MM.1S (cell line): ENCODE measurements around the gene CCDC195.

Source experiments
- DNase-seq: peaks from one replicate; pipeline ENCODE4 v3.0.0-alpha.2; 2015
- H2AFZ ChIP-seq: fragments of 300-600 bp; sonication (generic); 2 replicates; pipeline ENCODE4 v1.6.0; 2016; ENCODE audit warnings: antibody characterized with exemption, low read length
- H3F3A ChIP-seq: fragments of 300-600 bp; sonication (generic); 2 replicates; pipeline ENCODE4 v1.6.1; 2016; ENCODE audit warnings: mild to moderate bottlenecking, antibody characterized with exemption, low read length, moderate library complexity, mixed read lengths; ENCODE audit not compliant: insufficient read depth
- H3K27ac ChIP-seq: fragments of 300-600 bp; sonication (generic); 2 replicates; pipeline ENCODE4 v1.5.1; 2016; ENCODE audit warnings: mild to moderate bottlenecking, low read length
- H3K27me3 ChIP-seq: fragments of 300-600 bp; sonication (generic); replicated peaks from 2 replicates; pipeline ENCODE4 v1.6.0; 2016; ENCODE audit warnings: low read length; ENCODE audit not compliant: insufficient read depth
- H3K36me3 ChIP-seq: fragments of 300-600 bp; sonication (generic); replicated peaks from 2 replicates; pipeline ENCODE4 v1.6.1; 2016; ENCODE audit warnings: mild to moderate bottlenecking, low read length, mixed read lengths; ENCODE audit not compliant: insufficient read depth
- H3K4me1 ChIP-seq: fragments of 300-600 bp; sonication (generic); 2 replicates; pipeline ENCODE4 v1.6.1; 2016; ENCODE audit warnings: low read length, mixed read lengths
- H3K4me2 ChIP-seq: fragments of 300-600 bp; sonication (generic); 2 replicates; pipeline ENCODE4 v1.6.0; 2016; ENCODE audit warnings: low read depth, low read length
- H3K4me3 ChIP-seq: fragments of 300-600 bp; sonication (generic); 2 replicates; pipeline ENCODE4 v1.5.1; 2016; ENCODE audit warnings: low read length, mixed read lengths
- H3K79me2 ChIP-seq: fragments of 300-600 bp; sonication (generic); 2 replicates; pipeline ENCODE4 v1.6.1; 2016; ENCODE audit warnings: mixed run types, low read length, mixed read lengths
- H3K9ac ChIP-seq: fragments of 300-600 bp; sonication (generic); 2 replicates; pipeline ENCODE4 v1.6.1; 2016; ENCODE audit warnings: low read length, mixed read lengths
- H3K9me2 ChIP-seq: fragments of 300-600 bp; sonication (generic); replicated peaks from 2 replicates; pipeline ENCODE4 v1.6.1; 2016; ENCODE audit warnings: mild to moderate bottlenecking, low read length, mixed read lengths; ENCODE audit not compliant: insufficient read depth
- H3K9me3 ChIP-seq: fragments of 300-600 bp; sonication (generic); replicated peaks from 2 replicates; pipeline ENCODE4 v1.6.1; 2016; ENCODE audit warnings: mild to moderate bottlenecking, low read length, mixed read lengths; ENCODE audit not compliant: insufficient read depth
- H4K20me1 ChIP-seq: fragments of 300-600 bp; sonication (generic); 2 replicates; pipeline ENCODE4 v1.6.1; 2016; ENCODE audit warnings: mild to moderate bottlenecking, low read length, moderate library complexity, mixed read lengths; ENCODE audit not compliant: insufficient read depth
- EZH2 ChIP-seq: fragments of 300-600 bp; sonication (generic); optimal IDR thresholded peaks from 2 replicates; pipeline ENCODE3; 2017; ENCODE audit warnings: low read depth, mild to moderate bottlenecking, antibody characterized with exemption, low read length, mixed read lengths
- EZH2phosphoT487 ChIP-seq: fragments of 300-600 bp; sonication (generic); IDR thresholded peaks from 2 replicates; pipeline ENCODE4 v1.6.1; 2018; ENCODE audit warnings: antibody characterized with exemption, low read length
- TF ChIP-seq, protein P1 (sequence below): fragments of 300-600 bp; sonication (generic); IDR thresholded peaks from 2 replicates; pipeline ENCODE4 v1.5.1; 2016; ENCODE audit warnings: antibody characterized with exemption, low read length, mixed read lengths

Gene CCDC195

DNA sequence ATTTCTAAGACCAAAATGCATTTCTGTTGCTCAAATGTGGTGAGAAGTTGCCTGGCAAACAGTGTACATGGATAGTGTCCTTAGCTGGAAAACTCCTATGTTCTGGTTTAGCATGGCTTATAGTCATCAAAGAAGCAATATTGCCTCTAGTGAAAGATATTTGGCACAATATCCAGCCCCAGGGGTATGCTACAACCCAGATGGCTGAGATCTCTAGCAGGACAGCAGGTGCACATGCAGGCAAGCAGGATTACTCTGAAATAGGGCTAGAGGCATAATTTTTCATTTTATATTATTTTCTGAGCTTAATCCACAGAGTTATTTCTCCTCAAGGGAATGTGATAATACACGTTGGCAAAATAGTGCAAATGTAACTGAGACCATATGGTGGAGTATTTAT, 34.0 kb downstream of the CCDC195 start:
- no peaks in the 10 kb centered on the region for H3K36me3 ChIP-seq
- no peaks in the 10 kb centered on the region for H3K79me2 ChIP-seq
- H2AFZ ChIP-seq: no peak overlapping the region
- no peaks in the 10 kb centered on the region for H3F3A ChIP-seq
- H3K27me3 ChIP-seq: no peaks in the 10 kb centered on the region
- TF ChIP-seq EZH2phosphoT487 (no peak), EZH2 (no peak)
- TF ChIP-seq, protein P1, sequence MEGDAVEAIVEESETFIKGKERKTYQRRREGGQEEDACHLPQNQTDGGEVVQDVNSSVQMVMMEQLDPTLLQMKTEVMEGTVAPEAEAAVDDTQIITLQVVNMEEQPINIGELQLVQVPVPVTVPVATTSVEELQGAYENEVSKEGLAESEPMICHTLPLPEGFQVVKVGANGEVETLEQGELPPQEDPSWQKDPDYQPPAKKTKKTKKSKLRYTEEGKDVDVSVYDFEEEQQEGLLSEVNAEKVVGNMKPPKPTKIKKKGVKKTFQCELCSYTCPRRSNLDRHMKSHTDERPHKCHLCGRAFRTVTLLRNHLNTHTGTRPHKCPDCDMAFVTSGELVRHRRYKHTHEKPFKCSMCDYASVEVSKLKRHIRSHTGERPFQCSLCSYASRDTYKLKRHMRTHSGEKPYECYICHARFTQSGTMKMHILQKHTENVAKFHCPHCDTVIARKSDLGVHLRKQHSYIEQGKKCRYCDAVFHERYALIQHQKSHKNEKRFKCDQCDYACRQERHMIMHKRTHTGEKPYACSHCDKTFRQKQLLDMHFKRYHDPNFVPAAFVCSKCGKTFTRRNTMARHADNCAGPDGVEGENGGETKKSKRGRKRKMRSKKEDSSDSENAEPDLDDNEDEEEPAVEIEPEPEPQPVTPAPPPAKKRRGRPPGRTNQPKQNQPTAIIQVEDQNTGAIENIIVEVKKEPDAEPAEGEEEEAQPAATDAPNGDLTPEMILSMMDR: no peak
- no peak overlapping the region for H3K9ac ChIP-seq
- no peaks in the 10 kb centered on the region for H3K9me2 ChIP-seq
- H4K20me1 ChIP-seq: no peaks in the 10 kb centered on the region
- DNase-seq: no peak
- no peak overlapping the region for H3K27ac ChIP-seq
- no peaks in the 10 kb centered on the region for H3K9me3 ChIP-seq
- H3K4me3 ChIP-seq: no peak overlapping the region
- no peak overlapping the region for H3K4me2 ChIP-seq
- H3K4me1 ChIP-seq: no peaks in the 10 kb centered on the region

- H3K9me3 ChIP-seq: no peaks in the 10 kb centered on the region
- H3K79me2 ChIP-seq: no peaks in the 10 kb centered on the region
- H3F3A ChIP-seq: no peaks in the 10 kb centered on the region
- no peaks in the 10 kb centered on the region for H3K36me3 ChIP-seq
- H3K9ac ChIP-seq: no peak overlapping the region
- H3K9me2 ChIP-seq: no peaks in the 10 kb centered on the region
- H4K20me1 ChIP-seq: no peaks in the 10 kb centered on the region
- H3K4me3 ChIP-seq: no peak overlapping the region
- H3K27ac ChIP-seq: no peak overlapping the region
- no peaks in the 10 kb centered on the region for H3K4me1 ChIP-seq
- no peak for DNase-seq
- no peaks in the 10 kb centered on the region for H3K27me3 ChIP-seq
- TF ChIP-seq EZH2: no peak
- no peak for TF ChIP-seq EZH2phosphoT487
- TF ChIP-seq, protein P1: no peak
- H2AFZ ChIP-seq: no peak overlapping the region
- H3K4me2 ChIP-seq: no peak overlapping the region
These were observed 44.4 kb downstream of the CCDC195 start for GRCh38 chr2:224671731-224672130.

DNA sequence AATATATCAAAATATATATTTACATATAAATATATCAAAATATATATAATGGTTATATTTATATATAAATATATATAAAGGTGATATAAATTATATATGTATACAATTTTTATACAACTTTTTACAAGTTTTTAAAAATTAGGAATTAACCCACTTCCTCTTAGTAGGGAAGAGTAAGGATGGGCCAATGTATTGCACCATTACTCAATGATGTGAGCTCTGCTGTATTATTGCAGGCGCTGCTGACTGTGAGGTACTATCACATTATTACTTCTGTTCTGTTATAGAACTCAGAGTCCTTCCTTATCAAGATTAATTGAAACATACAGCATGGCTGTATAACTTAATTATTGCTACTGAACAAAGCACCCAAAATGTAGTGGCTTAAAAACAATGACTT, 46.0 kb downstream of the CCDC195 start:
- H3F3A ChIP-seq: no peaks in the 10 kb centered on the region
- no peak overlapping the region for H3K4me2 ChIP-seq
- no peaks in the 10 kb centered on the region for H3K9me2 ChIP-seq
- no peaks in the 10 kb centered on the region for H3K4me1 ChIP-seq
- H3K79me2 ChIP-seq: no peaks in the 10 kb centered on the region
- no peaks in the 10 kb centered on the region for H4K20me1 ChIP-seq
- H2AFZ ChIP-seq: no peak overlapping the region
- no peak overlapping the region for H3K4me3 ChIP-seq
- H3K27me3 ChIP-seq: no peaks in the 10 kb centered on the region
- DNase-seq: no peak
- no peak overlapping the region for H3K27ac ChIP-seq
- no peaks in the 10 kb centered on the region for H3K36me3 ChIP-seq
- H3K9me3 ChIP-seq: no peaks in the 10 kb centered on the region
- no peak overlapping the region for H3K9ac ChIP-seq
- TF ChIP-seq EZH2phosphoT487 (no peak), EZH2 (no peak)
- TF ChIP-seq, protein P1: no peak

GRCh38 chr2:224669449-224669848, 46.7 kb downstream of the CCDC195 start:
- no peaks in the 10 kb centered on the region for H3K27me3 ChIP-seq
- no peak overlapping the region for H2AFZ ChIP-seq
- no peak overlapping the region for H3K9ac ChIP-seq
- no peaks in the 10 kb centered on the region for H3K79me2 ChIP-seq
- no peaks in the 10 kb centered on the region for H3K9me3 ChIP-seq
- H4K20me1 ChIP-seq: no peaks in the 10 kb centered on the region
- H3K4me2 ChIP-seq: no peak overlapping the region
- H3F3A ChIP-seq: no peaks in the 10 kb centered on the region
- no peak overlapping the region for H3K27ac ChIP-seq
- H3K9me2 ChIP-seq: no peaks in the 10 kb centered on the region
- DNase-seq: no peak
- TF ChIP-seq EZH2phosphoT487: no peak
- TF ChIP-seq EZH2: no peak
- TF ChIP-seq, protein P1: no peak
- no peaks in the 10 kb centered on the region for H3K4me1 ChIP-seq
- H3K4me3 ChIP-seq: no peak overlapping the region
- H3K36me3 ChIP-seq: no peaks in the 10 kb centered on the region
